Astrocyte of the cerebellum (primary cell): ENCODE data around the gene DPYD.
A peak's percentile ranks its signal among the peaks of the same experiment; 100 is the strongest.

ENCODE experiments used
- DNase-seq: peaks from one replicate; pipeline ENCODE4 v3.0.0-alpha.2; 2011; ENCODE audit warnings: low read depth
- H3K4me3 ChIP-seq: 2 replicates; pipeline ENCODE4 v1.5.1; 2011; ENCODE audit warnings: mild to moderate bottlenecking, low read depth, low read length, moderate library complexity
- in situ Hi-C: cut with HindIII; loops from 2 replicates; pipeline ENCODE4 v1.10.0; 2017; ENCODE audit warnings: low sequenced_read_pairs
- TF ChIP-seq, protein P1 (sequence below): IDR thresholded peaks from 2 replicates; pipeline ENCODE4 v1.5.1; 2012; ENCODE audit warnings: low read length, low read depth, moderate library complexity, mild to moderate bottlenecking; ENCODE audit errors: missing control alignments

The DPYD gene

DNA sequence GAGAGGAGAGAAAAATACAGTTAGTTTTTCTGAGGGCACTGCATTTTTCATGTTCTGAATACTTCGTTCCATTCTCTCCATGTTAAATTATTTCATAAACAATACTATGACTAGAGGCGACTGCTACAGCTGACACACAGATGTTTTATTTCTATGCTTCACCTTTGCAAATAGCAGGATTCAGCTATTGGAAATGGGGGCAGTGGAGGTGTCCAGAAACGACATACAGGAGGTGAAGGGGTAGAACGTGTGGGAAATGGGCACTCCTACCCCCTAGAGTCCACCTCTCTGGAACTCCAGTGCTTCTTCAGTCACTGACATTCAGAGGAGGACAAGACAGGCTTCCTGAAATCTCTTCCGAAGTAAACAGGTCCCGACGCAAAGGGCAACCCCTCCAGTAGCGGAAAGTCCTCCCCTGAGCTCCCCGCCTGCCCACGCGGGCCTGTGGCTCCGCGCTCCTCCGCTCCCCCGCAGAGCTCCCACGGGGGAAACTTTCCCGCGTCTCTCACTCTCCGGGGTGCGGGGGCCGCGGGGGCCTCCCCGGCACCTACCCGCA, 480 bp downstream of the DPYD start:
- TF ChIP-seq, protein P1, sequence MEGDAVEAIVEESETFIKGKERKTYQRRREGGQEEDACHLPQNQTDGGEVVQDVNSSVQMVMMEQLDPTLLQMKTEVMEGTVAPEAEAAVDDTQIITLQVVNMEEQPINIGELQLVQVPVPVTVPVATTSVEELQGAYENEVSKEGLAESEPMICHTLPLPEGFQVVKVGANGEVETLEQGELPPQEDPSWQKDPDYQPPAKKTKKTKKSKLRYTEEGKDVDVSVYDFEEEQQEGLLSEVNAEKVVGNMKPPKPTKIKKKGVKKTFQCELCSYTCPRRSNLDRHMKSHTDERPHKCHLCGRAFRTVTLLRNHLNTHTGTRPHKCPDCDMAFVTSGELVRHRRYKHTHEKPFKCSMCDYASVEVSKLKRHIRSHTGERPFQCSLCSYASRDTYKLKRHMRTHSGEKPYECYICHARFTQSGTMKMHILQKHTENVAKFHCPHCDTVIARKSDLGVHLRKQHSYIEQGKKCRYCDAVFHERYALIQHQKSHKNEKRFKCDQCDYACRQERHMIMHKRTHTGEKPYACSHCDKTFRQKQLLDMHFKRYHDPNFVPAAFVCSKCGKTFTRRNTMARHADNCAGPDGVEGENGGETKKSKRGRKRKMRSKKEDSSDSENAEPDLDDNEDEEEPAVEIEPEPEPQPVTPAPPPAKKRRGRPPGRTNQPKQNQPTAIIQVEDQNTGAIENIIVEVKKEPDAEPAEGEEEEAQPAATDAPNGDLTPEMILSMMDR, result no peak
- no peak for DNase-seq
- peak overlapping the region; percentile 83 for H3K4me3 ChIP-seq
- in situ Hi-C loops, result no loop called here

DNA sequence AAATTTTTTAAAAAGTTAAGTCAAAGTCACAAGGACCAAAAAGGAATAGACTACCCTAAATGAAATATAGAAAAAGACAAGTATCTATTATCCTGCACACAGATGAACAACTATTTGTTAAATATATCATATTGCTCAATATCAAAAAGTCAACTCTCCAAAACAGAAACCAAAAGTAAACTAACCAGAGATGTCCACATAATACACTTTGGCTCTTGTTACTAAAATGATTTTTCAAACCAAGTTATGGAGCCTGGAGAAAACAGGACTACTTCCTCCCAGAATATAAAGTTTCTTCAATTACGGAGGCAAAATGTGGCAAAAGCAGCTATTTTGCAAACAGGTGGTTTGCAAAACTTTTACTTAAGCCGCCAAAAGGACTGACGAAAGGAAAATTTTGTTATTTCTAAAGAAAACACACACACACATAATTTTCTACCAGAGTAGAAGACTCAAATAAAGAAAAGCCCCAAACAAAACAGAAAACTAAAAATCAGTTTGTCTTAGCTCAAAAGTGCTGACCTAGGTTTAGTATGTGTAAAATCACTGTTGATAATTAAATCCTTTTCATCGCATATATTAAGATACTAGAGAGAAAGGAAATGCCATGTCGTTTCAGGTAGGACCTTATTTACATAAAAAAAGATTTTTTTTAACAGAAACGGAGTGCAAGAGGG, 1.1 kb downstream of the DPYD start:
- TF ChIP-seq, protein P1, result no peak
- no peak for DNase-seq
- H3K4me3 ChIP-seq, result peak overlapping the region; percentile 83
- in situ Hi-C loops, result no loop called here

DNA sequence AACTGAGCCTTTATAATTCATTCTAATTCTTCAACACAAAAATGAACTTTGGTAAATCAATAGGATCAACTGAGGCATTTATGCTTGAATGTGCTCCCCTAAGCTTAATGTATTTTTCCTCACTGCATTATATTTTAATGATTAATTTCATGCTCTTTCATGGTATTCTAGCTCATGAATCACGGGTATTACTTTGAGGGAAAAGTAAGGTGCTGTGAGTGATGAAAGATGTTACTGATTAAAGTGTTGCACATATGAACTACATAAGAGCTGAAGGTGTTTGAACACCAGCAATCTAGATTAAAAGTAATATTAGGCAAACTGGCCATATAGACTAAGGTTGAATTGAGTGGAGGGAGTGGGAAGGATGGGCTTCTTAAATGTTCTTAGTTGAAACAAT, 1.9 kb downstream of the DPYD start:
- DNase-seq, result no peak
- H3K4me3 ChIP-seq, result peak overlapping the region; percentile 83
- in situ Hi-C loops, result no loop called here
- TF ChIP-seq, protein P1, result no peak

DNA sequence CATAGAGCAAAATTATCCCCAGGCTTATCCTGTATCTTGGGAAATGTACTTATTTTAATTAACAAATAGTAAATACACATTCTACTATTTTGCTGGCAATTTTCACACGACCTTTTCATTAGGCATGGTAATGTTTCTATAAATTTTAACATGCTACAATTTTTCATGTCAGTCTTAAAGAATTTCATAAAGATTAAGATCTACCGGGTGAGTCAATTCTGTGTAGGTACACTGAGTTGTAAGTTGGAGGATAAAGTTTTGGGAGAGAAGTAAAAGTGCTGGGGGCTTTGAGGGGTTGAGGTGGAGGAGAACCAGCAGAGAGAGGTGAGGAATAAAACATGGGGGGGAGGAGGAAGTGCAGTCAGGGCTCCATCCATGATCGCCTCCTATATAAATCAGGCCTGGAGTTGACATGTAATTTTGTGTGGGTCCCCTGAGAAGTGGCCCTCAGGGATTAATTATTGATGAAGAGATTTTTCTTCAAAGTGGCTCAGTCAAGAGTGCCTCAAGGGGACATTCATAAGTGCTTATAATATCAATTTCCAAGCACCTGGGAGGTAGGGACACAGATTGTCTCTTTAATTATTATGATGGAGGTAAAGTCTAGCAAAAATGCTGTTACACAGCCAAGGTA, 7.2 kb downstream of the DPYD start:
- in situ Hi-C loops, result no loop called here
- TF ChIP-seq, protein P1, result no peak
- H3K4me3 ChIP-seq, result no peak overlapping the region
- DNase-seq, result no peak

DNA sequence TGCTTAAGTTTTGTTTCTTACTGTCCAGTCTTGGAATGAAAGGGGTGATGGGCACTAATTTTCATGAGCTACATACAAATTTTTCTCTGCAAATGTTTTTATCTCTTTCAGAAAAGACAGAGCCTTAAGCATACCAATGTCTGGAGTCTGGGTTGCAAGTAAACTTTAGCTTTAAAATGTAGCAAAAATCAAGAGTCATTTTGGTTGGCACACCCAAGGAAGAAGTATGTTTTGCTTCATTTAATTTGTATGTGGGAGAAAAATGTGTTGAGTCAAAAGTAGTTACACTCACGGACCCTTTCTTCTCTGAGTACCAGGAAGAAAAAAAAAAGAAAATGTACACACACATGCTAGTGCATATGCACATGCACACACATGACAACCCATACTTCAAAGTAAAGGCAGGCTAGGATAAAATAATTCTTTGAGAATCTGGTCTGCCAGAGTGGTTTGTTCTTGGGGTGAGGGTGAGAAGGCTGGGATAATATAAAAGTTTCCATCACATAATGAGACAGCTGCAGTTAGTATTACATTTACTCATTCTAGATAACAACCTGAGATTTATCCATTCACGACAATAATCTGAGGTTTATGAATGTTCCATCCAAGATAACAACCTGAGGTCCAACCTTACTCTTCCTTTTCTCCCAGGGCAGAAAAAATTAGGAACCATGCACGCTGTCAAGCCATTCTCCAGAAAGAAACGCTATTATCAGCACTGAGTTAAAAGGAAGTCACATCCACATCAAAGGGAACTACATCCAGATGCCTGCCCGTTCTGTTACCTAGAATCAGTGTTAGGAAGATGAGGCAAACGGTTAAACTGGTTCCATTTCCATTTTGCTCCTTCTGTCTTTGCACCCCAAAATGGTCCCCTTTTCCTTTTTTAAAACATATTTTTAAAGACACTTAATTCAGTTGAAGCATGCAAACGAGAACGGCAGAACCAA, 9.3 kb downstream of the DPYD start:
- in situ Hi-C loops, result no loop called here
- no peak for DNase-seq
- no peak overlapping the region for H3K4me3 ChIP-seq
- TF ChIP-seq, protein P1, result no peak

DNA sequence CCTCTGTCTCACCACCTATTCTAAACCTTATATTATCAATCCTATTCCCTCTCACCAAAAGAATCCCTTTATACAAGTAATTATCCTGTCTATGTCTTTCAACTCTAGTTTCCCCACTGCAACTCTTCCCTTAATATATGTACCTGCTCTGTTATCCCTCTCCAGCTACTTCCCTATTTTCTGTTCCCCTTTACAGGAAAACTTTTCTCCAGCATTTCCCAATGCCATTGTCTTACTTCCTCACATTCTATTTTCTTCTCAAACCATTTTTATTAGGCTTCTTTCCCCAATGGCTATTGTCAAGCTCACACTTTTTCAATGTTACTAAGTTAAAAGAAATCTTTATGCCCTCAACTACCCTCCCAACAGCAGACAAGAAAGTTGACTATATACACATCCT, 11.6 kb downstream of the DPYD start:
- in situ Hi-C loops, result no loop called here
- DNase-seq, result no peak
- no peak overlapping the region for H3K4me3 ChIP-seq
- TF ChIP-seq, protein P1, result no peak
